ENCODE data around the gene NPC2.

Gene NPC2

DNA sequence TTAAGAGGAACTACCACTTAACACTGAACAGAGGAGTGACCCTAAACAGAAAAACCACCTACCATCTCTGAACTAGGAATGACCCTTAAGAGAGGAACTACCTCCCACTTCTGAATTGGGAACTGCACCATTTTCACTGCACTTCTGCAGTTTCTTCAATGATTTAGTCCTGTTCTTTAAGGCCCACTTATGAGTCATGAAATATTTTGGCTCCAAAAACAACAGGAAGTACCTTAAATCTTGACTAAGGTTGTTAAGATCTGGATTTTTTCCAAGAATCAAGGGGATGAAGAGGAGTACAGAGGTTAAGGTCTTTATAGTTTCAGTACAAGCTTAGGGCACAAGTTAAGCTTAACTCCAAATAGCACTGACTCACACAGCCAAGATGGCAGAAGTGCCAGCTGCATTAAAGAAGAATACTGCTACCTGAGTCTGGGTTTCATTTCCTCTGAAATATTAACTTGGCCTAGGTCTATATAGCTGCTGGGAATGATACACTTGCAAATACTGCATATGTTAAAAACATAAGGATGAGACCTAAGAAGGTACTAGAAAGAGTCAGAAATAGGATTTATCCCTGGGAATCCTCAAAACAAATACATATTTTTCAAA is 4.2 kb downstream of the NPC2 start:
- H3K4me1 ChIP-seq (ENCODE audit: control insufficient read depth, low read depth, low read length): no peaks in the 10 kb centered on the region
- no peak overlapping the region for H2AK5ac ChIP-seq (ENCODE audit: low read length)
- no peak overlapping the region for H3K4ac ChIP-seq (ENCODE audit: low read depth, low read length)
- H3K4me2 ChIP-seq (ENCODE audit: low read length): no peak overlapping the region
- no peak overlapping the region for H3K23ac ChIP-seq (ENCODE audit: low read length)
- peaks cover 18% of the 10 kb centered on the region for H3K79me2 ChIP-seq (ENCODE audit: control insufficient read depth, insufficient read depth, low read length)
- no peak overlapping the region for H4K8ac ChIP-seq (ENCODE audit: low read depth, low read length)
- H3K36me3 ChIP-seq (ENCODE audit: control insufficient read depth, insufficient read depth, low read length): peaks cover 3% of the 10 kb centered on the region
- H3K27ac ChIP-seq (ENCODE audit: low read depth, low read length): no peak overlapping the region
- H3K79me1 ChIP-seq (ENCODE audit: low read length): peaks cover 30% of the 10 kb centered on the region
- no peak overlapping the region for H3K56ac ChIP-seq (ENCODE audit: low read length)
- no peak overlapping the region for H3K18ac ChIP-seq (ENCODE audit: low read length)
- no peak overlapping the region for H2BK120ac ChIP-seq (ENCODE audit: low read depth, low read length)
- no peak for DNase-seq
- H2BK15ac ChIP-seq (replicated peaks; ENCODE audit: low read depth): no peak overlapping the region
- H3K9ac ChIP-seq (ENCODE audit: low read length): no peak overlapping the region
- no peak overlapping the region for H2BK5ac ChIP-seq (ENCODE audit: low read length)
- no peaks in the 10 kb centered on the region for H3K27me3 ChIP-seq (ENCODE audit: insufficient read depth, low read length, poor library complexity)
- no peak overlapping the region for H3K4me3 ChIP-seq (ENCODE audit: low read length)
- no peak overlapping the region for H4K5ac ChIP-seq (ENCODE audit: low read length)

DNA sequence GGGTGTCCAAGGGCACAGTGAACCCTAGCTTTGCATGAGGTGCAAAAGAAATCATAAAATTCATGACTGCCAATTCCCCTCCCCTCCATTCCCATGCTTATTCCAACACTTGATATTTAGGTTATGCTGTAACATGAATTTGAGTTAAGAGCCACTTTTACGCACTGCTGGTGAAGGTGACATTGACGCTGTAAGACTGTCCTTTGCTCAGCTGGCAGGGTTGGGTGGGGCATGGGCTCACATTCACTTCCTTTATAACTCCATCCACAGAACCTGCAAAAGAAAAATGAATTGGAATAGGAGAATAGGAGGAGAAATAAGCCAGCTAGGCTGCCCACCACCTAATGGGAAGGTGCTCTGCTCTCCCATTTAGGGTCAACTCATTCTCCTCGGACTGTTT is 6.9 kb downstream of the NPC2 start:
- no peak overlapping the region for H2BK15ac ChIP-seq (replicated peaks; ENCODE audit: low read depth)
- no peak overlapping the region for H4K5ac ChIP-seq (ENCODE audit: low read length)
- no peak overlapping the region for H3K27ac ChIP-seq (ENCODE audit: low read depth, low read length)
- no peak overlapping the region for H3K9ac ChIP-seq (ENCODE audit: low read length)
- H3K79me2 ChIP-seq (ENCODE audit: control insufficient read depth, insufficient read depth, low read length): peaks cover 13% of the 10 kb centered on the region
- WGBS (ENCODE audit: extremely low coverage, insufficient coverage, low lambda C conversion rate): no CpG with 5 or more reads among the region's 3 CpGs
- no peak overlapping the region for H3K18ac ChIP-seq (ENCODE audit: low read length)
- no peaks in the 10 kb centered on the region for H3K27me3 ChIP-seq (ENCODE audit: insufficient read depth, low read length, poor library complexity)
- H4K8ac ChIP-seq (ENCODE audit: low read depth, low read length): no peak overlapping the region
- H2BK5ac ChIP-seq (ENCODE audit: low read length): no peak overlapping the region
- no peak overlapping the region for H3K56ac ChIP-seq (ENCODE audit: low read length)
- no peak for DNase-seq
- no peak overlapping the region for H3K4me3 ChIP-seq (ENCODE audit: low read length)
- H3K36me3 ChIP-seq (ENCODE audit: control insufficient read depth, insufficient read depth, low read length): peaks cover 5% of the 10 kb centered on the region
- H3K4me2 ChIP-seq (ENCODE audit: low read length): no peak overlapping the region
- H3K79me1 ChIP-seq (ENCODE audit: low read length): peaks cover 19% of the 10 kb centered on the region
- H3K4ac ChIP-seq (ENCODE audit: low read depth, low read length): no peak overlapping the region
- H2AK5ac ChIP-seq (ENCODE audit: low read length): no peak overlapping the region
- no peak overlapping the region for H2BK120ac ChIP-seq (ENCODE audit: low read depth, low read length)
- no peak overlapping the region for H3K23ac ChIP-seq (ENCODE audit: low read length)
- peaks cover 3% of the 10 kb centered on the region for H3K4me1 ChIP-seq (ENCODE audit: control insufficient read depth, low read depth, low read length)

DNA sequence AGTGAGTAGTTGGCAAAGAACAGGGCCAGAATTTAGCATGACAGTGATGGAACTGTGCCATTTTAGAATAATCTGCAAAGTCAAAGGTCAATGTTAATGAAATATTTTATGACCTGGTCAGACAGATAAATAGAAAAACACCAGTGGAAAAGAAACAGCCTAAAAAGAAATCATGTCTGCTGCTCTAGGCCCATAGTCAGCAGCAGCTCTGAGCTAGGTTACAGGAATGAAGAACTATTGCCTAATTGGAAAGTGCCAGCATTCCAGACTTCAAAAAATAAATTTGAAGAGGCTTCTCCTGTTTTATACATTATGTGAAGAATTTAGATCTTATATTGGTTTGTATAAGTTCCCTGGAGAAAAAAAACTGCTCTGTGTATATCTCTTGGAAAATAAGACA is 9.8 kb downstream of the NPC2 start:
- Histone ChIP-seq H4K8ac (ENCODE audit: low read depth, low read length) (no peak overlapping the region), H3K56ac (ENCODE audit: low read length) (no peak overlapping the region), H2AK5ac (ENCODE audit: low read length) (no peak overlapping the region), H2BK15ac (replicated peaks; ENCODE audit: low read depth) (no peak overlapping the region), H3K4ac (ENCODE audit: low read depth, low read length) (no peak overlapping the region), H3K27ac (ENCODE audit: low read depth, low read length) (no peak overlapping the region), H3K79me1 (ENCODE audit: low read length) (peaks cover 9% of the 10 kb centered on the region), H3K23ac (ENCODE audit: low read length) (no peak overlapping the region), H3K4me1 (ENCODE audit: control insufficient read depth, low read depth, low read length) (peaks cover 5% of the 10 kb centered on the region), H3K9ac (ENCODE audit: low read length) (no peak overlapping the region), H4K5ac (ENCODE audit: low read length) (no peak overlapping the region), H3K79me2 (ENCODE audit: control insufficient read depth, insufficient read depth, low read length) (peaks cover 4% of the 10 kb centered on the region), H3K27me3 (ENCODE audit: insufficient read depth, low read length, poor library complexity) (no peaks in the 10 kb centered on the region), H2BK120ac (ENCODE audit: low read depth, low read length) (no peak overlapping the region), H3K18ac (ENCODE audit: low read length) (no peak overlapping the region), H3K36me3 (ENCODE audit: control insufficient read depth, insufficient read depth, low read length) (peaks cover 8% of the 10 kb centered on the region), H2BK5ac (ENCODE audit: low read length) (no peak overlapping the region), H3K4me3 (ENCODE audit: low read length) (no peak overlapping the region), H3K4me2 (ENCODE audit: low read length) (no peak overlapping the region)
- DNase-seq: no peak

DNA sequence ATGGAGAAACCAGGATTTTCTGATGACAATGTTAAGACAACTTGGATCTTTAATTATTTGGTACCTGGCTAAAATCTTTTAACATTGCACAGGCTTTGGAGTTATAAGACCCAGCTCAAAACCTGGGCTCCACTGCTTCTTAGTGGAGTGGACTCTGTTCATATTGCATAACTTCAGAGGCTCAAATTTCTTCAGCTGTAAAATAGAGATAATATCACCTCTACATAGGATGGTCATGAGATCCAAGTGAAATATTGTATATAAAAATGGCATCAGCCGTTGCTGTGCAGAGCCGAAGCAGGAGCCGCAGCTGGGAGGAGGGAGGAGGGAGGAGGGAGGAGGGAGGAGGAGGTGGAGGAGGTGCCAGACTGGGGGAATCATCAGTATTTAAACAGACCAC is 10.5 kb downstream of the NPC2 start:
- no peak for DNase-seq
- Histone ChIP-seq H2BK120ac (ENCODE audit: low read depth, low read length) (no peak overlapping the region), H3K4me2 (ENCODE audit: low read length) (no peak overlapping the region), H3K36me3 (ENCODE audit: control insufficient read depth, insufficient read depth, low read length) (peaks cover 8% of the 10 kb centered on the region), H3K4me3 (ENCODE audit: low read length) (no peak overlapping the region), H3K18ac (ENCODE audit: low read length) (no peak overlapping the region), H3K27me3 (ENCODE audit: insufficient read depth, low read length, poor library complexity) (no peaks in the 10 kb centered on the region), H4K8ac (ENCODE audit: low read depth, low read length) (no peak overlapping the region), H3K56ac (ENCODE audit: low read length) (no peak overlapping the region), H3K79me1 (ENCODE audit: low read length) (peaks cover 3% of the 10 kb centered on the region), H4K5ac (ENCODE audit: low read length) (no peak overlapping the region), H2BK5ac (ENCODE audit: low read length) (no peak overlapping the region), H2BK15ac (replicated peaks; ENCODE audit: low read depth) (no peak overlapping the region), H3K79me2 (ENCODE audit: control insufficient read depth, insufficient read depth, low read length) (no peaks in the 10 kb centered on the region), H3K23ac (ENCODE audit: low read length) (no peak overlapping the region), H3K4ac (ENCODE audit: low read depth, low read length) (no peak overlapping the region), H3K27ac (ENCODE audit: low read depth, low read length) (no peak overlapping the region), H3K4me1 (ENCODE audit: control insufficient read depth, low read depth, low read length) (peaks cover 5% of the 10 kb centered on the region), H3K9ac (ENCODE audit: low read length) (no peak overlapping the region), H2AK5ac (ENCODE audit: low read length) (no peak overlapping the region)
- no CpG with 5 or more reads among the region's 3 CpGs for WGBS (ENCODE audit: extremely low coverage, insufficient coverage, low lambda C conversion rate)

DNA sequence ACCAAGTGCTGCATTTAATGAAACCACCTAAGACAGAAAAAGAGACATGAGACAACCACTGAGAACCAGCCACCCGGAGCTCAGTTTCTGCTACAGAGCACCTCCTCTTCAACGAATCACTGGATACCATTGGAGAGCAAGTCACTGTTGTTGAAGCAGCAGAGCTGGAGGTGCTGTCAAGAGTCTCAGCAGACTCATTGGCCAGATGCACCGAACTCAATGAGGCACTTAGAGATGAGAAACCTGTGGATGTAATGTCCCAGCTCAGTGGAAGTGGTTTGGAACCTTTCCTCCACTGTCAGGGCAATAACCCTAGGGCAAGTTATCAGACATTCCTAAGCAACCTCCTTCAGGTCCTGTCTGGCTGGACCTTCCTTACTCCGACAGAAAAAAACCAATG is 13.1 kb downstream of the NPC2 start:
- H4K5ac ChIP-seq (ENCODE audit: low read length): no peak overlapping the region
- no peak overlapping the region for H3K27ac ChIP-seq (ENCODE audit: low read depth, low read length)
- H4K8ac ChIP-seq (ENCODE audit: low read depth, low read length): no peak overlapping the region
- H2BK15ac ChIP-seq (replicated peaks; ENCODE audit: low read depth): no peak overlapping the region
- no peaks in the 10 kb centered on the region for H3K27me3 ChIP-seq (ENCODE audit: insufficient read depth, low read length, poor library complexity)
- no peak overlapping the region for H3K4ac ChIP-seq (ENCODE audit: low read depth, low read length)
- peaks cover 5% of the 10 kb centered on the region for H3K4me1 ChIP-seq (ENCODE audit: control insufficient read depth, low read depth, low read length)
- H3K56ac ChIP-seq (ENCODE audit: low read length): no peak overlapping the region
- H3K36me3 ChIP-seq (ENCODE audit: control insufficient read depth, insufficient read depth, low read length): peaks cover 8% of the 10 kb centered on the region
- H3K23ac ChIP-seq (ENCODE audit: low read length): no peak overlapping the region
- H3K4me3 ChIP-seq (ENCODE audit: low read length): no peak overlapping the region
- no peak overlapping the region for H3K9ac ChIP-seq (ENCODE audit: low read length)
- no peak overlapping the region for H3K18ac ChIP-seq (ENCODE audit: low read length)
- no peak overlapping the region for H3K4me2 ChIP-seq (ENCODE audit: low read length)
- DNase-seq: no peak
- H2BK5ac ChIP-seq (ENCODE audit: low read length): no peak overlapping the region
- H3K79me2 ChIP-seq (ENCODE audit: control insufficient read depth, insufficient read depth, low read length): no peaks in the 10 kb centered on the region
- H2BK120ac ChIP-seq (ENCODE audit: low read depth, low read length): no peak overlapping the region
- no CpG with 5 or more reads among the region's 4 CpGs for WGBS (ENCODE audit: extremely low coverage, insufficient coverage, low lambda C conversion rate)
- H3K79me1 ChIP-seq (ENCODE audit: low read length): no peaks in the 10 kb centered on the region
- H2AK5ac ChIP-seq (ENCODE audit: low read length): no peak overlapping the region

DNA sequence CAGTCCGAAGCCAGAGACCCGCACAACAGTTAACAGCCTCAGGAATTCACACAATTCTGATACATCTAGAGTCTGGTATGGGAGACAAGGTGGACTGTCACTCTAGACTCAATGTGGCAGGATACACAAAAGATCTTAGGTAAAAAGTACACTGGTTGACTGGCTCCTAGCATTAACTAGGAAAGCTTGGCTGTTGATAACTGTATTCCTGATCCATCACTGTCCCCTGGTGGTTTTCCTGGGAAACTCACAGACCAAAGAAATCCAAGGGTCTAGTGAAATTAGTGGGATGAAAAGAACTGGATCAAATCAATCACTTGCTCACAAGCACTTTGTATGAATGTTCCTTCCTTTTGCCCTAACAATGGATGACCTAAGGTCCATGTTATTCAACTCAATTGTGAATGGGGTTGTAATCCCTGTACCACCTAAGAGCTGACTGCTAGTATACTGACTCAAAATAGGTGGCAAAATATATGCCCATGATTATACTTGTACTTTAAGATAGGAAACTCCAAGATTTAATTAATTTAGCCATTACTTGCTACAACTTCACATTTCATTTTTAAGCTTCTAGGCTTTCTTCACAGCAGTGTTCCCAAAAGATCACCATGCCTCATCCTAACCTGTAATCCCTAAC is 14.0 kb downstream of the NPC2 start:
- H3K4ac ChIP-seq (ENCODE audit: low read depth, low read length): no peak overlapping the region
- no peak overlapping the region for H3K4me3 ChIP-seq (ENCODE audit: low read length)
- H2BK15ac ChIP-seq (replicated peaks; ENCODE audit: low read depth): no peak overlapping the region
- no peaks in the 10 kb centered on the region for H3K79me1 ChIP-seq (ENCODE audit: low read length)
- H3K27me3 ChIP-seq (ENCODE audit: insufficient read depth, low read length, poor library complexity): no peaks in the 10 kb centered on the region
- no peak overlapping the region for H4K8ac ChIP-seq (ENCODE audit: low read depth, low read length)
- H3K9ac ChIP-seq (ENCODE audit: low read length): no peak overlapping the region
- H3K56ac ChIP-seq (ENCODE audit: low read length): peak overlapping the region; percentile 73
- no peak overlapping the region for H3K4me2 ChIP-seq (ENCODE audit: low read length)
- H3K4me1 ChIP-seq (ENCODE audit: control insufficient read depth, low read depth, low read length): peaks cover 5% of the 10 kb centered on the region
- H3K79me2 ChIP-seq (ENCODE audit: control insufficient read depth, insufficient read depth, low read length): no peaks in the 10 kb centered on the region
- H3K36me3 ChIP-seq (ENCODE audit: control insufficient read depth, insufficient read depth, low read length): peaks cover 6% of the 10 kb centered on the region
- no peak overlapping the region for H4K5ac ChIP-seq (ENCODE audit: low read length)
- no peak overlapping the region for H3K23ac ChIP-seq (ENCODE audit: low read length)
- no peak overlapping the region for H2BK120ac ChIP-seq (ENCODE audit: low read depth, low read length)
- no peak overlapping the region for H2AK5ac ChIP-seq (ENCODE audit: low read length)
- H3K18ac ChIP-seq (ENCODE audit: low read length): no peak overlapping the region
- H3K27ac ChIP-seq (ENCODE audit: low read depth, low read length): no peak overlapping the region
- no CpG with 5 or more reads among the region's 2 CpGs for WGBS (ENCODE audit: extremely low coverage, insufficient coverage, low lambda C conversion rate)
- peak; percentile 75 for DNase-seq
- peak overlapping the region; percentile 51 for H2BK5ac ChIP-seq (ENCODE audit: low read length)
